ENCODE measurements around the gene OR6N1.

The OR6N1 gene

GRCh38 chr1:158771950-158772866 lies at the start of gene OR6N1:
Gene OR6N1, minus strand, starts transcription at chr1:158772195. Its CDS starts 5,513 bp downstream, at chr1:158766682.
- TF ChIP-seq CTCF (IDR thresholded peaks at IDR 0.05; ENCODE audit: insufficient read depth, missing control alignments) = no peak
- FAIRE-seq (no peak), DNase-seq (ENCODE audit: insufficient read length, low spot score) (no peak)

GRCh38 chr1:158821723-158822122 lies 49.7 kb upstream of the OR6N1 start:
- no peak for FAIRE-seq
- no peak for TF ChIP-seq CTCF (IDR thresholded peaks at IDR 0.05; ENCODE audit: insufficient read depth, missing control alignments)
- no peak for DNase-seq (ENCODE audit: insufficient read length, low spot score)

GRCh38 chr1:158819461-158820443 lies 47.8 kb upstream of the OR6N1 start:
- DNase-seq (ENCODE audit: insufficient read length, low spot score) = no peak
- FAIRE-seq = no peak

GRCh38 chr1:158818975-158819431 lies 47.0 kb upstream of the OR6N1 start:
- no peak for FAIRE-seq
- DNase-seq (ENCODE audit: insufficient read length, low spot score) = no peak
- no peak for TF ChIP-seq CTCF (IDR thresholded peaks at IDR 0.05; ENCODE audit: insufficient read depth, missing control alignments)

More at GRCh38 chr1:158819461-158820443, 47.8 kb upstream of the OR6N1 start:
- TF ChIP-seq CTCF (IDR thresholded peaks at IDR 0.05; ENCODE audit: insufficient read depth, missing control alignments) = no peak

GRCh38 chr1:158818560-158818959 lies 46.6 kb upstream of the OR6N1 start:
- DNase-seq (ENCODE audit: insufficient read length, low spot score) (no peak), FAIRE-seq (no peak)
- TF ChIP-seq CTCF (IDR thresholded peaks at IDR 0.05; ENCODE audit: insufficient read depth, missing control alignments) = no peak

- DNase-seq (ENCODE audit: insufficient read length, low spot score) (no peak), FAIRE-seq (no peak)
- no peak for TF ChIP-seq CTCF (IDR thresholded peaks at IDR 0.05; ENCODE audit: insufficient read depth, missing control alignments)
Observed at GRCh38 chr1:158814970-158815369, 43.0 kb upstream of the OR6N1 start.
